ENCODE results near the gene MAGEC2. TPM values are rescaled to one million over a fixed set of nuclear protein-coding genes. Genes with fewer than 3 reads are reported as not detected.
A peak's percentile ranks its signal among the peaks of the same experiment; 100 is the strongest.

MAGEC2 gene, protein sequence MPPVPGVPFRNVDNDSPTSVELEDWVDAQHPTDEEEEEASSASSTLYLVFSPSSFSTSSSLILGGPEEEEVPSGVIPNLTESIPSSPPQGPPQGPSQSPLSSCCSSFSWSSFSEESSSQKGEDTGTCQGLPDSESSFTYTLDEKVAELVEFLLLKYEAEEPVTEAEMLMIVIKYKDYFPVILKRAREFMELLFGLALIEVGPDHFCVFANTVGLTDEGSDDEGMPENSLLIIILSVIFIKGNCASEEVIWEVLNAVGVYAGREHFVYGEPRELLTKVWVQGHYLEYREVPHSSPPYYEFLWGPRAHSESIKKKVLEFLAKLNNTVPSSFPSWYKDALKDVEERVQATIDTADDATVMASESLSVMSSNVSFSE
- total RNA-seq, result not detected

- DNase-seq, result no peak
Measured at GRCh38 chrX:142204522-142205433, at the start of gene MAGEC2. TSS of gene MAGEC2 (minus strand) at chrX:142205290. CDS start at chrX:142203987, 1,303 bp downstream.

- DNase-seq, result no peak
Measured at GRCh38 chrX:142251680-142252079, 46.6 kb upstream of the MAGEC2 start.

GRCh38 chrX:142251202-142251601 lies 46.1 kb upstream of the MAGEC2 start:
- DNase-seq, result no peak

DNA sequence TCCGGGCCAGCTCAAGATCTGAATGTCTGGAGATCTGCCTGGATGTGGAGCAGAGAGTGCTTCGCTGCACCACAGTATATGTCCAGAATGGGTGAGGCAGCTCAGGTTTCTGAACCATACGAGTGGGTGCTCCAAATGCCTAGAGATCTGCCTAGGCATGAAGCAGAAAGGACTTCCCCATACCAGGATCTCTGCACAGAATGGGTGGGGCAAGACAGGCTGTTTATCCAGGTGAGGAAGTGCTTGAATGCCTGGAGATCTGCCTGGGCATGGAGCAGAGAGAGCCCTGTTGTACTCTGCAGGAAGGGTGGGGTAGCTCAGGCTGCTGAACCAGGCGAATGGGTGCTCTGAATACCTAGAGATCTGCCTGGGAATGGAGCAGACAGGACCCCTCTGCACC lies 45.4 kb upstream of the MAGEC2 start:
- DNase-seq, result no peak

GRCh38 chrX:142249721-142250120 lies 44.6 kb upstream of the MAGEC2 start:
- DNase-seq, result no peak

DNA sequence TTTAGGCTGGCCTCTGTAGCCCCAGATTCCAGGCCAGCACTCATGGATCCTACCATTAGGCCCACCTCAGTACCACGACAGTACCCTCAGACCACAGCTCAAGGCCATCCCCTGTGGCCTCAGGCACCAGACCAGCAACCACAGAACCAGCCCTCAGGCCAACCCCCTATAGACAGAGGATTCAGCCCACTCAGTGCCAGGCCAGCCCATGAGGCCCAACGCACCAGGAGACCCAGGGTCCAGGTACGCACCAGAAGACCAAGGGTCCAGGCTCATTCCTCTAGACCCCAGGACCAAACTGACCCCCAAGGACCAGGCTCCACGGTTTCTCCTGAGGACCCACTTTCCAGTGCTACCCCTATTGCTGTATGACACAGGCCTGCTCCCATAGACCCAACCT lies 39.5 kb upstream of the MAGEC2 start:
- DNase-seq, result no peak

GRCh38 chrX:142238536-142238935 lies 33.4 kb upstream of the MAGEC2 start:
- no peak for DNase-seq

DNA sequence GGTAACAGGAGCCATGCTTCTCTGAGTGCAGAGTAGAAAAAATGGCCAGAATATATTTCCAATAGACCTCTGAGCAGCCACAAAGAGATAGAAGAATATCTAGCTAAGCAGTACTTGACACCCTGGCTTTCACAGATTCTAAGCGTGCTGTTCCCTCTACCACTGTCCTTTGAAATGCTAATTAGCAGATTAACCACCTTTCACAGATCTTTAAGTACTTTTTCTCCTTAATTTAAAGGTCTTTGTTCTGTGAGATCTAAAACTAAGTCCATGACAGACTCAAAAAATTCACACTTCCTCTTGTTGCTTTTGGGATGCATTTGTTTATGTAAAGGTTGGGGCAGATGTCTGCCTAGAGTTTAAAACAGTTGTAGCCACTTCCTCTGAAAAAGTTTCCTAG lies 28.3 kb upstream of the MAGEC2 start:
- DNase-seq, result no peak

DNA sequence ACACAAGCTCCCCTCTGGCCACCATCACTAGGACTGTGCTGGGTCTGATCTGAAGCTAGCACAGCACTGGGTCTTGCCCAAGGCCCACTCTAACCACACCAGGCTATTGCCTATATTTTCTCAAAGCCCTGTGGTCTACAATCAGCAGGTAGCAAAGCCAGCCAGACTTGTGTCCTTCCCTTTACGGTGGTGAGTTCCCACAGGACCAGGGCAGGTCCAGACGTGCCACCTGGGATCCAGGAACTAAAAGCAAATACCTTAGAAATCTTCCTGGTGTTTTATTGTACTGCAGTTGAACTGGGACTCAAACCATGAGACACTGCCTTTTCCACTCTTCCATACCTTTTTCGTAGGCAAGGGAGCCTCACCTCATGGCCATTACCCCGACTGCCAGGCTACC lies 9.0 kb upstream of the MAGEC2 start:
- DNase-seq, result no peak

DNA sequence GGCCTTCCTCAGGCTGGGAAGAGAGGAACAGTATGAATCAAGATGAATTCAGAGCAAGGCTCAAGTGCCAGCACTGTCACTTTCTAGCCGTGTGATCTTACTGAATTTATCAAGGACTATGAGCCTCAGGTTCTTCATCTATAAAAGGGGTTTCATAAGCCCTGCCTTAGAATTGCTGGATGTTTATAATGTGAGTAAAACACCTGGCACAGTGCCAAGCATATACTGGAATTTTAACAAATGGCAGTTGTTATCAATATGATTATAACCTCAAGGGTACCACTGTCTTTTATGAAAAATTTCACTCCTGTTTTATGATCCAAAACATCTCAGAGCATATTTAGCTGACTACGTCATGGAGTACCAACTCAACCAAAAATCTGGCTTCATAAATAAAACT lies 4.0 kb downstream of the MAGEC2 start:
- DNase-seq, result no peak

DNA sequence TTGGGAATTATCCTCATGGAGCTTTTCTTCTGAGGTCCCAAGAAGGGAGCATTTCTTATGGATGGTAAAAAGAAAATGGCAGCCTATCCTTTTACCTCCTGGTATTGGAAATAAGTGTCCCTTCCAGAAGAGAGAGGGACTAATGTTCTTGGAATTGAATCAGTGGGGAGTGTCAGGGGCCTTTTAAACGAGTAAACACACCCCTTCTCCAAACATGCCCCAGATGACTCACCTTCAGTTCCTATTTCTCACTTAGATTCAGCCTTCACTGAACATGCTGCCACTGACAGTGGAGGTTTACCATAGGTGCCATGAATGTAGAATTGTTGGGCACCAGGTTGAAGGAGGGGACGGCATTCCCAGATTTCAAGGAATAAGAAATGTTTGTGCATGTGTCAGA lies 19.0 kb downstream of the MAGEC2 start:
- no peak for DNase-seq

DNA sequence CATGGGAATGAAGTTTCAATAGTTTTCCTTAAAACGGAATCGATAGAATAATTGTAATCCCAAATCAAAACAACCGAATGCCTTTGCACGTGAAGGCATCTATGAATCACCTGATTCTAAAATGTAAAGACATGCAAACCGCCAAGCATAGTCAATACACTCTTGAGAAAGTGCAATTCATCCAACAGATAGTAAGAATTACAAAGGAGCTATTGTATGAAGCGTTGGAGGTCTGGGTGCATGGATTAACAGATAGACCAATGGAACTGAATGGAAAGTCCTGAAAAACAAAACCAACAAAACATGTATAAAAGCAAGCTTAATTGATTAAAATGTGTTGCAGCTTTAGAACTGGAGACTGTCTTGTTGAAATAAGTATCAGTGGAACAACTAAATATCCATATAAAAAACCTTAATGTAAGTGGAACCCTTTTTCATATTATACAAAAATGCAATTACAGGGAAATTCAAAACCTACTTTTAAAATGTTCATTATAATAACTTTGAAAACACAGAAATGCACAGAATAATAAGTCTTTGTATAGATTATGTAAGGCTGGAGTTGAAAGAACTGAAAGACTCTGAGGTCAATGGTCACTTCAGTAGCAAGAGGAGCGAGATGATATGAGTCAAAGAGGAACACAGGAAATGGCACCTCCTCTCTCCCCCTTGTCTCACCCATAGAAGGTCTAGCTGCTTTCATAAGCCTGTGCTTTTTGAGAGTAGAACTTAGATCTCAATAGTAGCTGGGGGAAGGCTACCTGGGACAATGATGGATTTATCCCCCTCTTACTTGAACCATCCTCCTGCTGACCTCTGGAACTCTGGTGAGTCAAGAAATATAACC lies 20.1 kb downstream of the MAGEC2 start:
- no peak for DNase-seq

DNA sequence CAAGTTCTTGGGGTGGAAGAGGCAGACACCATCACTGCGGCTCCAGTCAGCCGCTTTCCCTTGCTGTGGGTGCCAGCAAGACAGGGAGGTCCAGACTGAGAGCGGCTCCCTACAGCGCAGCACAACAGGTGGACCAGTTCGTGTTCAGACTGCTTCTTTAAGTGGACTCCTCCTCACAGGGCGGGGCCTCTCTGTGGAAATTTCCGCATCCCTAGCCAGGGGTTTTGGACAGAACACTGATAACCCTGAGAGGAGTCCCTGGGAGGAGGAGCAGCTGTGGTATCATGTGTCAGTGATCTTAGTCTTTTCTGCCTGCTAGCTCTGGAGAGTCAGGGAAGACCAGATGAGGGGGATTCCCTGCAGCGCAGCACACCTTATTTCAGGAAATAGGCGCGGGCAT lies 48.5 kb downstream of the MAGEC2 start:
- DNase-seq, result peak; percentile 0
